ENCODE measurements around the gene R3HCC1L.
A peak's percentile ranks its signal among the peaks of the same experiment; 100 is the strongest.

R3HCC1L gene

DNA sequence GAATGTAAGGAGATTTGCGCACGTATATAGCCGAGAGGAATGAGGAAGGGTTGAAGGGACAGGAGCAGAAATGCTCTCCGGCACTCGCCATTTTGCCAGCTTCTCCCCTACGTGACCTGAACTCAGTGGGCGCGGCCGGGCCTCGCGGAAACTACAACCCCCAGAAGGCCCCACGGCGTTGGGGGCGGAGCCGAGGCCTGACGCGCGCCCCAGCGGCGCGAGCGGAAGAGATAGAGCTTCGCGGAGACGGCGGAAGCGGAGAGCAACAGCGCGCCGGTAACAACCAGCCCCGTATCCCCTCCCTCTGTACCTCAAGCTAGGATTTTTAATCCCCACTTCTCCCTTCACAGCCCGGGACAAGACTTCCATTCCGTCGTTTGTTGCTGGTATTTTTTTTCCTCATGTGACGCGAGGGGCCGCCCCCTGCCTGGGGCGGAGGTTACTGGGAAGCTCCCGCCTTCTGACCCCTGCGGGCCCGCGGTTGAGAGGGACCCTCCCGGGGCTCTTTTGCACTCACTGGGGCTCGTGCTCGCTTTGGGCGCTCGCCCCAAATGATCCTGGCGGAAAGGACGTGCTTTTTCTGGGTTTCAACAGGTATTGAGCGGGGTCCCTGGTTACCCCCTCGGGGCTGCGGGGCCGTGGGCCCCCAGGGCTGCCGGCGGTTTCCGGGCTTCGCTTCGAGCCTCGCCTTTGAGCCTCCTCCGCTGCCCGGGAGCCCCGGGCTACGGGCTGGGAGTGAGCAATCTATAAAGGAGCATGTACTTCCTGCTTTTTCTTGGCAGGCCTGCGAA is at the start of gene R3HCC1L:
Gene R3HCC1L, plus strand, starts transcription at position 227 of the 791 bp plus-strand sequence. CDS start 73,458 bp downstream, outside the sequence.
- in situ Hi-C loops (cut with MboI; ENCODE audit: low pct_unique_long_range_greater_than_20kb, low sequenced_read_pairs, unreplicated experiment) = no loop called here
- TF ChIP-seq, protein P1, sequence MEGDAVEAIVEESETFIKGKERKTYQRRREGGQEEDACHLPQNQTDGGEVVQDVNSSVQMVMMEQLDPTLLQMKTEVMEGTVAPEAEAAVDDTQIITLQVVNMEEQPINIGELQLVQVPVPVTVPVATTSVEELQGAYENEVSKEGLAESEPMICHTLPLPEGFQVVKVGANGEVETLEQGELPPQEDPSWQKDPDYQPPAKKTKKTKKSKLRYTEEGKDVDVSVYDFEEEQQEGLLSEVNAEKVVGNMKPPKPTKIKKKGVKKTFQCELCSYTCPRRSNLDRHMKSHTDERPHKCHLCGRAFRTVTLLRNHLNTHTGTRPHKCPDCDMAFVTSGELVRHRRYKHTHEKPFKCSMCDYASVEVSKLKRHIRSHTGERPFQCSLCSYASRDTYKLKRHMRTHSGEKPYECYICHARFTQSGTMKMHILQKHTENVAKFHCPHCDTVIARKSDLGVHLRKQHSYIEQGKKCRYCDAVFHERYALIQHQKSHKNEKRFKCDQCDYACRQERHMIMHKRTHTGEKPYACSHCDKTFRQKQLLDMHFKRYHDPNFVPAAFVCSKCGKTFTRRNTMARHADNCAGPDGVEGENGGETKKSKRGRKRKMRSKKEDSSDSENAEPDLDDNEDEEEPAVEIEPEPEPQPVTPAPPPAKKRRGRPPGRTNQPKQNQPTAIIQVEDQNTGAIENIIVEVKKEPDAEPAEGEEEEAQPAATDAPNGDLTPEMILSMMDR (IDR thresholded peaks at IDR 0.05; ENCODE audit: extremely low read depth, insufficient read depth, missing control alignments) = no peak
- DNase-seq (ENCODE audit: low spot score) = peak; percentile 88

DNA sequence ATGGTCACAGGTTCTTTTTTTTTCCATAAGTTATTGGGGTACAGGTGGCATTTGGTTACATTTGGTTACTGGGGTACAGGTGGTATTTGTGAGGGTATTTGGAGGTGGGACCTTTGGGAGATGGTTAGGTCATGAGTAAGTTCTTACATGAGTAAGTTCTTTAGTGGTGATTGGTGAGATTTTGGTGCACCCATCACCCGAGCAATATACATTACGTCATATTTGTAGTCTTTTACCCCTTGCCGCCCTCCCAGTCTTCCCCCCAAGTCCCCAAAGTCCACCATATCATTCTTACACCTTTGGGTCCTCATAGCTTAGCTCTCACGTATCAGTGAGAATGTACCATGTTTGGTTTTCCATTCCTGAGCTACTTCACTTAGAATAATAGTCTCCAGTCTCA is 49.2 kb upstream of the R3HCC1L start:
- TF ChIP-seq, protein P1 (IDR thresholded peaks at IDR 0.05; ENCODE audit: extremely low read depth, insufficient read depth, missing control alignments) = no peak
- in situ Hi-C loops (cut with MboI; ENCODE audit: low pct_unique_long_range_greater_than_20kb, low sequenced_read_pairs, unreplicated experiment) = no loop called here
- no peak for DNase-seq (ENCODE audit: low spot score)

DNA sequence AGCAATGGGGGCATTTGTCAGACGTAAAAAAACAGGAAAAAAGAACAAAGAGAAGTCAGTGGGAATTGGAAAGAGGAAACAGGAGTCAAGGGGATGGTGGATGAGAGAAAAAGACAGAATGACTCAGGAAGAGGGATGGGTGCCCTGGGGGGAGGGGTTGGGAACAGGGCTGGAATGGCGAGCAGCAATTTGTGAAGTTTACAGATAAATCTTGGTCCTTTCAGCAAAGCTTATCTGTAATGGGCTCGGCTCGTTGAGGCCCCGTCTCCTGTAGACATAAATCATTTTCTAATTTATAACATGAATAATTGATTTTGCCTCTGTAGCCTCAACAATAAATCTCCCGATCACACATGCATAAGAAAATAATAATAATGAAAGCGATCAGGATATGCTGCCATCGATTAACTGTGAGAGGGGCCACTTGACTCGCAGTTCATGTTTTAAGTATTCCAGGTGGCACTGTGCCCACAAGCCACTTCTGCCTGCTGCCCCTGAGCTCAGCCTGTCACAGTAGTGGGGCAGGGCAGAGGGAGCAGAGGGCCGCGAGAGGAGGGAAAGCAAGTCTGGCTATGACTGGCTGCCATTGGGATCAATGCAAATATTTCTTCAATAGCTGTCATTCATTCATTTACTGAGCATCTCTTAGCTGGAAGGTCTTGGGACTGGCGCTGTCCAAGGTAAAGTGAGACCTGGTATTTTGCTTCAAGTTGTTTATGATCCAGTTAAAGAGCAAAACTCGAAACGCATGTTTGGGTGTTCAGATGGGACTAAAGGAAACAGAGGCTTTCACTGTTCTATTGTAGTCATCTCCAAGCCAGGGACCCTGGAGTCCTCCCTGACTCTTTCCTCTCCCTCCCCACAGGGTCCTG is 47.4 kb upstream of the R3HCC1L start:
- in situ Hi-C loops (cut with MboI; ENCODE audit: low pct_unique_long_range_greater_than_20kb, low sequenced_read_pairs, unreplicated experiment) = no loop called here

DNA sequence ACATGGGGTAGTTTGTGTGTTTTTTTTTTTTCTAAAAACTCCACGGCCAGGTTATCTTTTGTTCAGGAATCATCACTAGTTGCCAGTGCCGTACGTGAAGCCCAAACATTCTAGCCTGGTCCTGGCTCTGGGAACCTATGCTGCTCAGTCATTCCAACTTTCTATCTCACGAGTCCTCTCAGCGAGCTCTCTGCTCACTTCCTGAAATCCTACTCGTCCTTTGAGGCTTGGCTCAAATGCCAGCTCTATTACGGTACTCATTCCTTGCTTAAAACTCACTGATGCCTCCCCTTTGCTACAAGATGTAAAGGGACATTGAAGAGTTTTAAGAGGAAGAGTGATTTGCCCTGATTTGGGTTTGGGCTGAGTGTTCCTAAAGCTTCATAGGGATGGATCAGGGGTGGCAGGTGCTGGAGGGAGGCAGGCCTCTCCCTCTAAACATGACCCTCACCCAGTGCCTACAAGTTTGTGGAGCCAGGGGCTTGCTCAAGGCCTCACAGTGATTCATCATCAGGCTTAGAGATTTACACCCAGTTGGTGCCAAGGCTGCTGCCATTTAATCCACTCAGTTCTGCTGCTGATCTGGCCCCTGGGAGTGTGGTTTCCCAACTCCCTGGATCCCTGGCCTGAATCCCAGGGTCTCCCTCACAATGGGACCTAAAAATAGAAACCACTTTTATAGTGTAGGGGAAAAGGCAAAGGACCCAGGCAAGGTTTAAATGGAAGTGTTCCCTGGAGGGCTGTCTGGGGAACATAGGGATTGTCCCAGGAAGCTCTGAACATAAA is 46.1 kb upstream of the R3HCC1L start:
- in situ Hi-C loops (cut with MboI; ENCODE audit: low pct_unique_long_range_greater_than_20kb, low sequenced_read_pairs, unreplicated experiment) = no loop called here
- TF ChIP-seq, protein P1 (IDR thresholded peaks at IDR 0.05; ENCODE audit: extremely low read depth, insufficient read depth, missing control alignments) = no peak
- no peak for DNase-seq (ENCODE audit: low spot score)

More for the DNA sequence above, 47.4 kb upstream of the R3HCC1L start:
- DNase-seq (ENCODE audit: low spot score) = no peak
- TF ChIP-seq, protein P1 (IDR thresholded peaks at IDR 0.05; ENCODE audit: extremely low read depth, insufficient read depth, missing control alignments) = no peak

DNA sequence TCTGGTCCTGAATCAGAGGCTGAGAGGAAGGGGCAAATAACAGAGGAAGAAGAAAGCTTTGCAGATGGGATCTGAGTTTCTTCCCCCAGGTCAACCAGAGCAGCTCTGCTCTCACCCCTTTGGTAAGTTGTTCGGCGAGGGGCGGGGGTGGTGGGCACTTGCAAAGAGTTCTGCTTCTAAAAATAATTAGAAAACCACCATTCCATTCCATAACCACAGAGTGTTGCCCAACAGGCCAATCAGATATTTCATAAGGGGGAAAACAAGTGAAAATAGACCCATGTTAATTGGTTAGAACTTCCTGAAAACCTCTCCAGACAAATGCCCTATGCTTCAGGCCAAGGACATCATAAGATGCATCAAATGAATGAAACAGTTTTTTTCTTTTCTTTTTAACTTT is 43.6 kb upstream of the R3HCC1L start:
- no peak for DNase-seq (ENCODE audit: low spot score)
- TF ChIP-seq, protein P1 (IDR thresholded peaks at IDR 0.05; ENCODE audit: extremely low read depth, insufficient read depth, missing control alignments) = no peak
- in situ Hi-C loops (cut with MboI; ENCODE audit: low pct_unique_long_range_greater_than_20kb, low sequenced_read_pairs, unreplicated experiment) = no loop called here

DNA sequence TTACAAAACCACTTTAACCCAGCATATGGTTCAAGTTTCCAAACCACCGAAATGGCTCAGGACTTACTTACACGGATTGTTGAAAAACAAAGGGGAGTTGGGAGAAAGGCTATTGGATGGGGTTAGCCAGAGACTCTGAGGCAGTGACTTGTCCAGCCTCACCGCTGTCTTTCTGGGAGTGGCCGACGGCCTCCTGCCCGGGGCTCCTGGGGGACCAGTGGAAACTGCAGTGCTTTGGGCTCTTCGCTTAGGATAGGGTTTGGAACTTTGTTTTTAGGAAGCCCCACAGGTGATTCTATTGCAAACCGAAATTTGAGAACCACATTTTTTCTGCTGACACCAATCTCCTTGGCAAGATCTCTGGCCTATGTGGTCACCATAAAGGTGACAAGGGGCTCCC is 38.1 kb upstream of the R3HCC1L start:
- in situ Hi-C loops (cut with MboI; ENCODE audit: low pct_unique_long_range_greater_than_20kb, low sequenced_read_pairs, unreplicated experiment) = no loop called here
- DNase-seq (ENCODE audit: low spot score) = no peak
- TF ChIP-seq, protein P1 (IDR thresholded peaks at IDR 0.05; ENCODE audit: extremely low read depth, insufficient read depth, missing control alignments) = no peak

Data from GM13977 (cell line).